Measurements from ENCODE around the gene ZBTB16. TPM values are rescaled to one million over a fixed set of nuclear protein-coding genes. Genes with fewer than 3 reads are reported as not detected.
A peak's percentile ranks its signal among the peaks of the same experiment; 100 is the strongest.

ZBTB16 gene
- total RNA-seq, 5 donors from 2014 or later (not counting 1 experiment from before 2014, with no cell fraction given), result 8.3 to 20.5 (median 12.4) TPM

GRCh38 chr11:114176321-114176720 is 116.8 kb downstream of the ZBTB16 start:
- ATAC-seq (replicated peaks in 1 of 4) (no peak), DNase-seq (no peak)
- ChIA-PET CTCF (interaction anchor here (0.6 to 1.1 kb wide), 4 partner anchors 8 to 868 kb away, joined by 3 to 4 read pairs (median 3); no protein-coding TSS in a partner anchor), POLR2A (no interaction called here)
- no peaks in the 10 kb centered on the region for H3K9me3 ChIP-seq
- Mint-ChIP-seq H3K9me3 (no peaks in the 10 kb centered on the region), H3K36me3 (no peaks in the 10 kb centered on the region), H3K4me3 (no peak overlapping the region), H3K27me3 (no peaks in the 10 kb centered on the region), H3K27ac (no peak overlapping the region), H3K4me1 (peaks cover 82 to 90% (median 82%) of the 10 kb centered on the region in 3 donors)
- no peak overlapping the region for H3K27ac ChIP-seq (ENCODE audit: low read length)
- no peaks in the 10 kb centered on the region for H3K27me3 ChIP-seq (replicated peaks in 1 of 2; ENCODE audit: control insufficient read depth in 2 of 2, extremely low read depth in 1 of 2, insufficient read depth in 2 of 2, low read length in 1 of 2)
- no peaks in the 10 kb centered on the region for H3K36me3 ChIP-seq (ENCODE audit: control insufficient read depth in 2 of 2, extremely low read depth in 1 of 2, insufficient read depth in 1 of 2, low read length in 1 of 2)
- H3K4me1 ChIP-seq (ENCODE audit: control insufficient read depth in 1 of 2, extremely low read depth in 1 of 2, insufficient read depth in 2 of 2, low read length in 2 of 2), result peaks cover 34 to 68% of the 10 kb centered on the region in 2 experiments
- no peak overlapping the region for H3K4me3 ChIP-seq (ENCODE audit: control insufficient read depth in 1 of 2, extremely low read depth in 1 of 2, low read length in 1 of 2)
- 86% methylated on average over 4 of the region's 8 CpGs for WGBS (ENCODE audit: insufficient coverage)

GRCh38 chr11:114178656-114179055 is 119.1 kb downstream of the ZBTB16 start:
- no peak for ATAC-seq (replicated peaks in 1 of 4)
- DNase-seq, result no peak
- H3K27ac Mint-ChIP-seq, result peak overlapping the region; percentile 66 to 75

GRCh38 chr11:114179234-114179941 is 119.9 kb downstream of the ZBTB16 start:
- POLR2A ChIA-PET, result no interaction called here
- 41% methylated on average over 4 of the region's 5 CpGs for WGBS (ENCODE audit: insufficient coverage)

More at GRCh38 chr11:114178656-114179055, 119.1 kb downstream of the ZBTB16 start:
- peaks cover 24 to 68% of the 10 kb centered on the region in 2 experiments for H3K4me1 ChIP-seq (ENCODE audit: control insufficient read depth in 1 of 2, extremely low read depth in 1 of 2, insufficient read depth in 2 of 2, low read length in 2 of 2)
- Mint-ChIP-seq H3K27me3 (no peaks in the 10 kb centered on the region), H3K9me3 (no peaks in the 10 kb centered on the region), H3K36me3 (no peaks in the 10 kb centered on the region), H3K4me3 (peak overlapping the region in 2 of 3 donors; percentile 39 to 57), H3K4me1 (peaks cover 82 to 90% (median 82%) of the 10 kb centered on the region in 3 donors)
- ChIA-PET POLR2A (no interaction called here), CTCF (interaction anchor here in 1 of 2 donors (0.6 to 1.4 kb wide), 3 partner anchors 82 to 260 kb away, joined by 3 to 4 read pairs (median 3); partner anchors contain the start of genes REXO2 and ZBTB16)
- no peaks in the 10 kb centered on the region for H3K9me3 ChIP-seq
- H3K27ac ChIP-seq (ENCODE audit: low read length), result no peak overlapping the region
- no peak overlapping the region for H3K4me3 ChIP-seq (ENCODE audit: control insufficient read depth in 1 of 2, extremely low read depth in 1 of 2, low read length in 1 of 2)
- H3K27me3 ChIP-seq (replicated peaks in 1 of 2; ENCODE audit: control insufficient read depth in 2 of 2, extremely low read depth in 1 of 2, insufficient read depth in 2 of 2, low read length in 1 of 2), result no peaks in the 10 kb centered on the region
- no peaks in the 10 kb centered on the region for H3K36me3 ChIP-seq (ENCODE audit: control insufficient read depth in 2 of 2, extremely low read depth in 1 of 2, insufficient read depth in 1 of 2, low read length in 1 of 2)
- no CpG with 5 or more reads among the region's 1 CpG for WGBS (ENCODE audit: insufficient coverage)

GRCh38 chr11:114180301-114181055 is 121.0 kb downstream of the ZBTB16 start:
- H3K4me3 ChIP-seq (ENCODE audit: control insufficient read depth in 1 of 2, extremely low read depth in 1 of 2, low read length in 1 of 2), result no peak overlapping the region
- H3K4me1 ChIP-seq (ENCODE audit: control insufficient read depth in 1 of 2, extremely low read depth in 1 of 2, insufficient read depth in 2 of 2, low read length in 2 of 2), result peaks cover 20 to 57% of the 10 kb centered on the region in 2 experiments
- peaks cover 77 to 86% (median 81%) of the 10 kb centered on the region in 3 donors for H3K4me1 Mint-ChIP-seq
- ChIA-PET POLR2A (no interaction called here), CTCF (interaction anchor here (0.6 to 2.1 kb wide), 5 partner anchors 12 to 144 kb away, joined by 3 to 8 read pairs (median 3); no protein-coding TSS in a partner anchor)
- H3K27ac ChIP-seq (ENCODE audit: low read length), result no peak overlapping the region
- 88% methylated on average over 3 of the region's 7 CpGs for WGBS (ENCODE audit: insufficient coverage)
- no peaks in the 10 kb centered on the region for H3K27me3 Mint-ChIP-seq
- ATAC-seq (replicated peaks in 1 of 4), result no peak
- H3K9me3 Mint-ChIP-seq, result no peaks in the 10 kb centered on the region
- peak overlapping the region; percentile 66 to 67 for H3K27ac Mint-ChIP-seq
- peak in 8 of 35 experiments; percentile 11 to 50 (median 18) for DNase-seq
- H3K9me3 ChIP-seq, result no peaks in the 10 kb centered on the region
- no peaks in the 10 kb centered on the region for H3K27me3 ChIP-seq (replicated peaks in 1 of 2; ENCODE audit: control insufficient read depth in 2 of 2, extremely low read depth in 1 of 2, insufficient read depth in 2 of 2, low read length in 1 of 2)
- no peaks in the 10 kb centered on the region for H3K36me3 ChIP-seq (ENCODE audit: control insufficient read depth in 2 of 2, extremely low read depth in 1 of 2, insufficient read depth in 1 of 2, low read length in 1 of 2)
- H3K4me3 Mint-ChIP-seq, result peak overlapping the region in 1 of 3 donors; percentile 57
- H3K36me3 Mint-ChIP-seq, result no peaks in the 10 kb centered on the region

More at GRCh38 chr11:114179234-114179941, 119.9 kb downstream of the ZBTB16 start:
- CTCF ChIA-PET, result interaction anchor here (0.6 to 1.4 kb wide), 5 partner anchors 14 to 260 kb away, joined by 3 to 5 read pairs (median 3); partner anchors contain the start of genes REXO2 (in 1 of the 2) and ZBTB16 (in 1 of the 2)
- Mint-ChIP-seq H3K36me3 (no peaks in the 10 kb centered on the region), H3K27me3 (no peaks in the 10 kb centered on the region), H3K9me3 (no peaks in the 10 kb centered on the region), H3K4me3 (peak overlapping the region in 2 of 3 donors; percentile 39 to 57), H3K27ac (peak overlapping the region; percentile 66 to 75), H3K4me1 (peaks cover 81 to 89% (median 82%) of the 10 kb centered on the region in 3 donors)
- H3K36me3 ChIP-seq (ENCODE audit: control insufficient read depth in 2 of 2, extremely low read depth in 1 of 2, insufficient read depth in 1 of 2, low read length in 1 of 2), result no peaks in the 10 kb centered on the region
- peak overlapping the region; percentile 21 for H3K27ac ChIP-seq (ENCODE audit: low read length)
- H3K27me3 ChIP-seq (replicated peaks in 1 of 2; ENCODE audit: control insufficient read depth in 2 of 2, extremely low read depth in 1 of 2, insufficient read depth in 2 of 2, low read length in 1 of 2), result no peaks in the 10 kb centered on the region
- peaks cover 20 to 67% of the 10 kb centered on the region in 2 experiments for H3K4me1 ChIP-seq (ENCODE audit: control insufficient read depth in 1 of 2, extremely low read depth in 1 of 2, insufficient read depth in 2 of 2, low read length in 2 of 2)
- DNase-seq, result peak in 3 of 35 experiments; percentile 24 to 80 (median 50)
- no peak overlapping the region for H3K4me3 ChIP-seq (ENCODE audit: control insufficient read depth in 1 of 2, extremely low read depth in 1 of 2, low read length in 1 of 2)
- ATAC-seq (replicated peaks in 1 of 4), result peak in 1 of 4 experiments; percentile 59
- no peaks in the 10 kb centered on the region for H3K9me3 ChIP-seq

GRCh38 chr11:114181195-114181594 is 121.7 kb downstream of the ZBTB16 start:
- no peak for DNase-seq
- H3K4me1 Mint-ChIP-seq, result peaks cover 81 to 87% (median 86%) of the 10 kb centered on the region in 3 donors

GRCh38 chr11:114181752-114182151 is 122.2 kb downstream of the ZBTB16 start:
- H3K9me3 Mint-ChIP-seq, result no peaks in the 10 kb centered on the region
- no peak for DNase-seq
- H3K9me3 ChIP-seq, result no peaks in the 10 kb centered on the region
- no peaks in the 10 kb centered on the region for H3K36me3 ChIP-seq (ENCODE audit: control insufficient read depth in 2 of 2, extremely low read depth in 1 of 2, insufficient read depth in 1 of 2, low read length in 1 of 2)
- ChIA-PET CTCF (interaction anchor here in 1 of 2 donors (2.1 kb wide), 1 partner anchor 11 kb away, joined by 8 read pairs; no protein-coding TSS in a partner anchor), POLR2A (no interaction called here)
- peak overlapping the region; percentile 66 to 91 for H3K27ac Mint-ChIP-seq
- 97% methylated on average over 4 of the region's 8 CpGs for WGBS (ENCODE audit: insufficient coverage)
- H3K4me3 ChIP-seq (ENCODE audit: control insufficient read depth in 1 of 2, extremely low read depth in 1 of 2, low read length in 1 of 2), result no peak overlapping the region
- no peaks in the 10 kb centered on the region for H3K36me3 Mint-ChIP-seq
- H3K27me3 Mint-ChIP-seq, result no peaks in the 10 kb centered on the region
- H3K4me1 ChIP-seq (ENCODE audit: control insufficient read depth in 1 of 2, extremely low read depth in 1 of 2, insufficient read depth in 2 of 2, low read length in 2 of 2), result peaks cover 20 to 59% of the 10 kb centered on the region in 2 experiments
- H3K27ac ChIP-seq (ENCODE audit: low read length), result no peak overlapping the region
- H3K4me3 Mint-ChIP-seq, result peak overlapping the region in 1 of 3 donors; percentile 63
- H3K27me3 ChIP-seq (replicated peaks in 1 of 2; ENCODE audit: control insufficient read depth in 2 of 2, extremely low read depth in 1 of 2, insufficient read depth in 2 of 2, low read length in 1 of 2), result no peaks in the 10 kb centered on the region
- no peak for ATAC-seq (replicated peaks in 1 of 4)
- H3K4me1 Mint-ChIP-seq, result peaks cover 84 to 90% (median 89%) of the 10 kb centered on the region in 3 donors

More at GRCh38 chr11:114181195-114181594, 121.7 kb downstream of the ZBTB16 start:
- Histone ChIP-seq H3K27me3 (replicated peaks in 1 of 2; ENCODE audit: control insufficient read depth in 2 of 2, extremely low read depth in 1 of 2, insufficient read depth in 2 of 2, low read length in 1 of 2) (no peaks in the 10 kb centered on the region), H3K9me3 (no peaks in the 10 kb centered on the region), H3K36me3 (ENCODE audit: control insufficient read depth in 2 of 2, extremely low read depth in 1 of 2, insufficient read depth in 1 of 2, low read length in 1 of 2) (no peaks in the 10 kb centered on the region), H3K4me3 (ENCODE audit: control insufficient read depth in 1 of 2, extremely low read depth in 1 of 2, low read length in 1 of 2) (no peak overlapping the region), H3K4me1 (ENCODE audit: control insufficient read depth in 1 of 2, extremely low read depth in 1 of 2, insufficient read depth in 2 of 2, low read length in 2 of 2) (peaks cover 20 to 57% of the 10 kb centered on the region in 2 experiments), H3K27ac (ENCODE audit: low read length) (no peak overlapping the region)
- POLR2A ChIA-PET, result no interaction called here
- Mint-ChIP-seq H3K27ac (peak overlapping the region; percentile 43 to 66), H3K27me3 (no peaks in the 10 kb centered on the region), H3K36me3 (no peaks in the 10 kb centered on the region), H3K9me3 (no peaks in the 10 kb centered on the region), H3K4me3 (no peak overlapping the region)
- CTCF ChIA-PET, result interaction anchor here (0.6 to 2.1 kb wide), 4 partner anchors 11 to 145 kb away, joined by 3 to 8 read pairs (median 4); no protein-coding TSS in a partner anchor
- 78% methylated on average over 1 of the region's 3 CpGs for WGBS (ENCODE audit: insufficient coverage)
- ATAC-seq (replicated peaks in 1 of 4), result no peak
